Coronary artery (tissue), 2 donors: ENCODE measurements around the gene NRDE2.

Experiments used
- DNase-seq: peaks from one replicate; pipeline ENCODE4 v3.0.0-alpha.2; 2017; ENCODE audit warnings: low spot score
- H3K27ac ChIP-seq, 2 donors: fragments of 200-600 bp; sonication (generic); one replicate each; pipeline ENCODE4 v1.5.1; 2016 to 2019
- H3K4me3 ChIP-seq: fragments of 200-600 bp; sonication (generic); 2 replicates; pipeline ENCODE4 v1.5.1; 2016; ENCODE audit warnings: mild to moderate bottlenecking, moderate library complexity
- TF ChIP-seq, protein P1 (sequence below): fragments of 200-600 bp; sonication (generic); IDR thresholded peaks from one replicate; pipeline ENCODE4 v1.5.1; 2019; ENCODE audit warnings: antibody characterized with exemption

Gene NRDE2

DNA sequence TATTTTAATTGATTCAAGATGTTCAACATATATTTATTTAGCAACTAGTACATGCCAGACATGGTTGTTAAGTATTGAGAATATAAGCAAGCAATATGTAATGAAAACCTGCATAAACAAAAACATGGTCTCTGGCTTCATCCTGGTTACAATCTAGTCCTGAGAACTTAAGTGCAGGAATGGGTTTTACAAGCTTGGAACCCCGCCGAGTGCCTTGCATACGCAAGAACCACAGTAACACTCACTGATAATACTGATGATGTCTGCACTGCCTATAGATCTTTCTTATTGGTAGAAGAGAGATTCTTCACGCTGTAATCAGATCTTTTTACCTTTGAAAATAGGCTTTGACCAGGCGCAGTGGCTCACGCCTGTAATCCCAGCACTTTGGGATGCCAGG is 42.1 kb upstream of the NRDE2 start:
- TF ChIP-seq, protein P1, sequence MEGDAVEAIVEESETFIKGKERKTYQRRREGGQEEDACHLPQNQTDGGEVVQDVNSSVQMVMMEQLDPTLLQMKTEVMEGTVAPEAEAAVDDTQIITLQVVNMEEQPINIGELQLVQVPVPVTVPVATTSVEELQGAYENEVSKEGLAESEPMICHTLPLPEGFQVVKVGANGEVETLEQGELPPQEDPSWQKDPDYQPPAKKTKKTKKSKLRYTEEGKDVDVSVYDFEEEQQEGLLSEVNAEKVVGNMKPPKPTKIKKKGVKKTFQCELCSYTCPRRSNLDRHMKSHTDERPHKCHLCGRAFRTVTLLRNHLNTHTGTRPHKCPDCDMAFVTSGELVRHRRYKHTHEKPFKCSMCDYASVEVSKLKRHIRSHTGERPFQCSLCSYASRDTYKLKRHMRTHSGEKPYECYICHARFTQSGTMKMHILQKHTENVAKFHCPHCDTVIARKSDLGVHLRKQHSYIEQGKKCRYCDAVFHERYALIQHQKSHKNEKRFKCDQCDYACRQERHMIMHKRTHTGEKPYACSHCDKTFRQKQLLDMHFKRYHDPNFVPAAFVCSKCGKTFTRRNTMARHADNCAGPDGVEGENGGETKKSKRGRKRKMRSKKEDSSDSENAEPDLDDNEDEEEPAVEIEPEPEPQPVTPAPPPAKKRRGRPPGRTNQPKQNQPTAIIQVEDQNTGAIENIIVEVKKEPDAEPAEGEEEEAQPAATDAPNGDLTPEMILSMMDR, result no peak
- Histone ChIP-seq H3K4me3 (no peak overlapping the region), H3K27ac (no peak overlapping the region)
- DNase-seq, result no peak

DNA sequence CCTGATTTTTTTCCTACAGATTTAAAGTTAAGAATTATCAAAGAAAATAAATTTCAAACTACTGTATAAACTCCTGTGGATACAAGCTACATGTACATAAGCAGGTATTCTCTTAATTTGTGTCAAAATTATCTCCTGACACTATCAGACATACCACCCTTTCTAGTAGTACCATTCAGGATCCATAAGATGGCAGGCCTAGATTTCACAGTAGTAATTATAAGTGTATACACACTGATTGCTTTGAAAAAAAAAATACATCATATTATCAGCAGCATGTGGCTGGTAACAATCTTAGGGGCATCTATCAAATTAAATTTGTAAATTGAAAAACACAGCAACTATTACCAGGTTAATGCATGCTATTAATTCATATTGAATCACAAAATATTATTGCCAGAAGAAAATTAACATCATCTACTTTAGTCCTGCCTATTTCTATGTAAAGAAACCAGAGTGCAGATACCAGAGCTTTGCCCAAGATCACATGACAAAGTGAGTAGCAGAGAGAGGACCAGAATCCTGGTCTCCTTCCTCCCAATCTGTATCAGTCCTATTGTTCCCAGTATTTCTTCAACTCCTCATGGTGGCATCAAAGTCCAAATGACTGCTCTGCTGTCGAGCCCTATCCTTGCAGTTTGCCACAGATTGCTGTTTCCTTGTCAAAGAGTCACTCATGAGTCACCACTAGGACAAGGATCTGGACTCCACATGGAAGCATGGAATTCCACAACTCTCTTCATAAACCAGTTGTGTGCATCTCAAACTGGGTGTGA is 37.4 kb upstream of the NRDE2 start:
- no peak for DNase-seq
- no peak overlapping the region for H3K27ac ChIP-seq
- TF ChIP-seq, protein P1, result no peak

DNA sequence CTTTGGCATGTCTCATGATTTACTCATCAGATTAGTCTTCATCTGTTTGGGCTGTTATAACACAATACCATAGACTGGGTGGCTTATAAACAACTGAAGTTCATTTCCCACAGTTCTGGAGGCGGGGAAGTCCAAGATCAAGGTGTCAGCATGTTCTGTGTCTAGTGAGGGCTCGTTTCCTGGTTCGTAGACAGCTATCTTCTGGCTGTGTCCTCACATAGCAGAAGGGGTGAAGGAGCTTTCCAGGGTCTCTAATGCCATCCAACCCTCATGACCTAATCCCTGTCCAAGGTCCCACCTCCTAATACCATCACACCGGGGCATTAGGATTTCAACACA is 30.8 kb upstream of the NRDE2 start:
- no peak for DNase-seq
- no peak overlapping the region for H3K4me3 ChIP-seq
- no peak overlapping the region for H3K27ac ChIP-seq
- TF ChIP-seq, protein P1, result no peak

More for the DNA sequence above, 37.4 kb upstream of the NRDE2 start:
- no peak overlapping the region for H3K4me3 ChIP-seq

DNA sequence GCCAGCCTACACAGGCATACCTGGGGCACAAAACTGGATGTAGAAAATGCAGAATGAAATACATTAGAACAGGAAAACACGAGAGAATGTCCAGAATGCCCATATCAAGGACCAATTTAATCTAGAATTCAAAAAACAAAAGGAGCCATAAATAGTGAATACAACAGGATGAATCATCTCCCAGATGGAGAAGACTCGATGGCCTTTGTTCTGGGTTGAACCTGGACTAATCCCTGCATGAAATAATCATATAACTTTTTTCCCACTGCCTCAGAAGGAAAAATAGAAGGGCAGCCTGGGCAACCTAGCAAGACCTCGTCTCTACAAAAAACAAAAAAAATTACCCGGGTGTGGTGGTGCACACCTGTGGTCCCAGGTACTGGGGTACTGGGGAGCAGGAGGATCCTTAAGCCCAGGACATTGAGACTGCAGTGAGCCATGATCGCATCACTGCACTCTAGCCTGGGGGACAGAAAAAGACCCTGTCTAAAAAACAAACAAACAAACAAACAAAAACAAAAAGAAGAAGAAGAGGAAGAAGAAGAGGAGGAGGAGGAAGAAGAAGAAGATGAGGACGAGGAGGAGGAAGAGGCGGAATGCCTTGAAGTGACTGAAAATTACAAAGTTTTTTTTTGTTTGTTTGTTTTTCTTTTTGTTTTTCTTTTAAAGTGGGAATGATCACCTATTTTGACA is 30.3 kb upstream of the NRDE2 start:
- Histone ChIP-seq H3K27ac (no peak overlapping the region), H3K4me3 (no peak overlapping the region)
- TF ChIP-seq, protein P1, result no peak
- DNase-seq, result no peak

DNA sequence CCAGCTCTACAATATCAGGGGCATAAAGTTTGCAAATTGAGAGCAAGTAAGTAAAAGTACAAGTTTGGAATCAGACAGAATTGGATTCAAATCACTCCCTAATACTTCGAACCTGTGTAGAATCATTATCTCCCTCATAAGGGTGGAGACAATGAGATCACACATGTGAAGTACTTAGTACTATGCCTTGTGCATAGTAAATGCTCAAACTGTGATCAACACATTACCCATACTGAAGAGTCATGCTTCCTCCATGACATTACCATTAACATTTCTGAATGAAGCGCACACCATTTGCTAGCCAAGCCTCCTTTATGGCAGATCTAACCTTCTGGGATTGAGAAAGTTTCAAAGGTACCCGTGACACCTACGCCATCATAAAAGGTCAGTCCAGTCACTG is 26.6 kb upstream of the NRDE2 start:
- DNase-seq, result no peak
- TF ChIP-seq, protein P1, result no peak

DNA sequence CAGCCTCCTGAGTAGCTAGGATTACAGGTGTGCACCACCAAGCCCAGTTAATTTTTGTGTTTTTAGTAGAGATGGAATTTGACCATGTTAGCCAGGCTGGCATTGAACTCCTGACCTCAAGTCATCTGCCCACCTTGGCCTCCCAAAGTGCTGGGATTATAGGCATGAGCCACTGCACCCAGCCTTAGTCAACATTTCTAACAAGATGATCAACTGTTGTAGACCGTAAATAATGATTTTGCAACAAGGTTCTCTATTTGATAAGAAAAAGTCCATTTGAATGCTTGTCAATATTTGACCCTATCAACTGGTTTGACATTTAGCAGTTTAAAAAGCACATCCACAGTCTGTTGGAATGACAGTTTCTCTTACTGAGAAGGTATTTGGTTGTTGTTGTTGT is 25.2 kb upstream of the NRDE2 start:
- no peak overlapping the region for H3K27ac ChIP-seq
- no peak overlapping the region for H3K4me3 ChIP-seq
- TF ChIP-seq, protein P1, result no peak
- DNase-seq, result no peak

More for the DNA sequence above, 26.6 kb upstream of the NRDE2 start:
- Histone ChIP-seq H3K4me3 (no peak overlapping the region), H3K27ac (no peak overlapping the region)
